ENCODE measurements around the gene PPP1R17.

DNA sequence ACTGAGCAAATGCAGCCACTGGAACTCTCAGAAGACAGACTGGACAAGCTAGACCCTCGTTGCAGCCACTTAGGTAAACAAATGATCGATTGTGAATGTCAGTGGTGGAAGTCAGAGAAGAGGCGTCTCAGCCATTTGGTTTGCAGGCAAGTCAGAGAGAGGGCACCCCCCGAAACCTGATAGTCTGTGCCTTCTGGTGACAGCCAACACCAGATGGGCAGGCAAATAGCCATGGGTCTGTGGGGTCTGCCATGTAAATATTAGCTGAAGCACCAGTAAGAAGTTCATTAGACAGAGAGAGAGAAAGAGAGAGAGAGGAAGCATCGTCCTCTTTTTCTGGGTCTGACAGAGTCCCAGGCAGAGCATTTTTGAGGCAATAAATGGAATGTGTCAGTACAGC, 5.4 kb downstream of the PPP1R17 start:
- TF ChIP-seq, protein P1, sequence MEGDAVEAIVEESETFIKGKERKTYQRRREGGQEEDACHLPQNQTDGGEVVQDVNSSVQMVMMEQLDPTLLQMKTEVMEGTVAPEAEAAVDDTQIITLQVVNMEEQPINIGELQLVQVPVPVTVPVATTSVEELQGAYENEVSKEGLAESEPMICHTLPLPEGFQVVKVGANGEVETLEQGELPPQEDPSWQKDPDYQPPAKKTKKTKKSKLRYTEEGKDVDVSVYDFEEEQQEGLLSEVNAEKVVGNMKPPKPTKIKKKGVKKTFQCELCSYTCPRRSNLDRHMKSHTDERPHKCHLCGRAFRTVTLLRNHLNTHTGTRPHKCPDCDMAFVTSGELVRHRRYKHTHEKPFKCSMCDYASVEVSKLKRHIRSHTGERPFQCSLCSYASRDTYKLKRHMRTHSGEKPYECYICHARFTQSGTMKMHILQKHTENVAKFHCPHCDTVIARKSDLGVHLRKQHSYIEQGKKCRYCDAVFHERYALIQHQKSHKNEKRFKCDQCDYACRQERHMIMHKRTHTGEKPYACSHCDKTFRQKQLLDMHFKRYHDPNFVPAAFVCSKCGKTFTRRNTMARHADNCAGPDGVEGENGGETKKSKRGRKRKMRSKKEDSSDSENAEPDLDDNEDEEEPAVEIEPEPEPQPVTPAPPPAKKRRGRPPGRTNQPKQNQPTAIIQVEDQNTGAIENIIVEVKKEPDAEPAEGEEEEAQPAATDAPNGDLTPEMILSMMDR (IDR thresholded peaks at IDR 0.05) = no peak
- TF ChIP-seq ZFX (IDR thresholded peaks at IDR 0.05; ENCODE audit: borderline replicate concordance) = no peak

All from 22Rv1 (cell line).